Measurements from ENCODE around the gene FAM241A.

- TF ChIP-seq KLF13 (CRISPR knock-in tag; IDR thresholded peaks at IDR 0.05) (no peak), KAT2B (IDR thresholded peaks at IDR 0.05; ENCODE audit: borderline replicate concordance, low read depth, low read length) (no peak)
These were observed 18.1 kb upstream of the FAM241A start for GRCh38 chr4:112127048-112127637.

All from HepG2 (cell line).